ENCODE measurements around the gene MYO1F. TPM values are rescaled to one million over a fixed set of nuclear protein-coding genes. Genes with fewer than 3 reads are reported as not detected.
A peak's percentile ranks its signal among the peaks of the same experiment; 100 is the strongest.

MYO1F gene
- total RNA-seq, 2 experiments from 2014 or later = 13.7 to 18.3 TPM

- intact Hi-C loops (cut with DNase I, micrococcal nuclease) = no loop called here
- H3K36me3 Mint-ChIP-seq (ENCODE audit: low read depth) = peaks cover 8% of the 10 kb centered on the region
These were observed 22.8 kb upstream of the MYO1F start for GRCh38 chr19:8600064-8600463.

DNA sequence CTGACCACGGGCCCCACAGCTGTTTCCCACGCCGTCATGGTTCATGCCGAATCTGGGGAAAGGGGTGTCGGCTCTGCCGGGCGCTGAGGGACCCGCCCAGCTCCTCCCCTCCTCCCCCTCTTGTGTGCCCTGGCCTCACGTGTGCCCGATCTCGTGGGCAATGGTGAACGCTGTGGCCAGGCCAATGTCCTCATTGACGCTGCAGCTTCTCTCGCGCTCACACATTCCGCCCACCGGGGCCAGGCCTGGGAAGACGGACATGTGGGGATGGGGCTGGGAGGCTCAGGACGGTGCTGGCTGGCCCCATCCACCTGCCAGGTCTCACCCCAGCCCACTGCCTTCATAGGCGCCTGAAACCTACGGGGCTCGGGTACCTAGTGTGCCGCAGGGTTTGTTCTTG lies 18.9 kb upstream of the MYO1F start:
- POLR2A ChIA-PET = no interaction called here
- Mint-ChIP-seq H3K27me3 (no peaks in the 10 kb centered on the region), H3K4me3 (no peak overlapping the region), H3K27ac (no peak overlapping the region), H3K9me3 (ENCODE audit: low read depth) (peaks cover 5% of the 10 kb centered on the region), H3K4me1 (peaks cover 15% of the 10 kb centered on the region), H3K36me3 (ENCODE audit: low read depth) (peaks cover 2% of the 10 kb centered on the region)
- CTCF ChIA-PET = interaction anchor here (1.1 kb wide), 1 partner anchor 27 kb away, joined by 4 read pairs; no protein-coding TSS in a partner anchor
- DNase-seq (no peak), ATAC-seq (no peak)
- intact Hi-C loops (cut with DNase I, micrococcal nuclease) = no loop called here

More at GRCh38 chr19:8600064-8600463, 22.8 kb upstream of the MYO1F start:
- POLR2A ChIA-PET = no interaction called here
- ATAC-seq (no peak), DNase-seq (no peak)
- no peak overlapping the region for H3K27ac Mint-ChIP-seq
- CTCF ChIA-PET = interaction anchor here (0.8 to 1.0 kb wide), 2 partner anchors 13 to 19 kb away, joined by 3 to 4 read pairs; no protein-coding TSS in a partner anchor
- H3K27me3 Mint-ChIP-seq = no peaks in the 10 kb centered on the region
- H3K9me3 Mint-ChIP-seq (ENCODE audit: low read depth) = no peaks in the 10 kb centered on the region
- no peaks in the 10 kb centered on the region for H3K4me1 Mint-ChIP-seq
- no peak overlapping the region for H3K4me3 Mint-ChIP-seq

DNA sequence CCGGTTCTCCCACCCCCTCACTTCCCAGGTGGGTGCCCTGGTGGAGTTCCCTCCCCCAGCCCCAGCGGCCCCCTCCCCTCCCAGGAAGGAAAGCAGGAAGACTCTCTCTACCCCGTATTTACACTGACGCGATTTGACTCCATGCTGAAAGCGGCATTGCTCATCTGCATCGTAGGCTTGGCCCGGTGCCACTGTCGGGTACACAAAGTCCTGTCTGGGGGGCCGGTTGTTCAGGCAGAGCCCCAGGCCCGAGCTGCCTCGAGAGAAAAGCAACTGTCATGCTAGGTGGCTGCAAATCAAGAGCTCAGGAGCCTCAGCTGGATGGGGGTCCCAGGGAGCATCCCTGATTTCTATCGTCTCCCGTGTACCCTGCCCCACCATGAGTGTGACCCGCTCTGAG lies 18.4 kb upstream of the MYO1F start:
- no peak overlapping the region for H3K4me3 Mint-ChIP-seq
- peaks cover 5% of the 10 kb centered on the region for H3K9me3 Mint-ChIP-seq (ENCODE audit: low read depth)
- intact Hi-C loops (cut with DNase I, micrococcal nuclease) = no loop called here

GRCh38 chr19:8593931-8594330 lies 16.7 kb upstream of the MYO1F start:
- intact Hi-C loops (cut with DNase I, micrococcal nuclease) = loop anchor here in 1 of 2 experiments (2.0 to 5.0 kb wide), 3 partner anchors 723 to 1191 kb away; no protein-coding TSS in a partner anchor
- ATAC-seq (no peak), DNase-seq (no peak)
- Mint-ChIP-seq H3K4me3 (no peak overlapping the region), H3K4me1 (peaks cover 15% of the 10 kb centered on the region), H3K27ac (no peak overlapping the region), H3K27me3 (no peaks in the 10 kb centered on the region), H3K9me3 (ENCODE audit: low read depth) (peaks cover 5% of the 10 kb centered on the region), H3K36me3 (ENCODE audit: low read depth) (peaks cover 2% of the 10 kb centered on the region)
- POLR2A ChIA-PET = no interaction called here
- CTCF ChIA-PET = interaction anchor here (0.6 to 3.2 kb wide), 9 partner anchors 14 to 145 kb away, joined by 3 to 41 read pairs (median 3); partner anchors contain the start of genes MYO1F and ZNF414

More for the DNA sequence above, 18.4 kb upstream of the MYO1F start:
- Mint-ChIP-seq H3K27ac (no peak overlapping the region), H3K27me3 (no peaks in the 10 kb centered on the region), H3K4me1 (peaks cover 15% of the 10 kb centered on the region), H3K36me3 (ENCODE audit: low read depth) (peaks cover 2% of the 10 kb centered on the region)
- DNase-seq (no peak), ATAC-seq (no peak)
- CTCF ChIA-PET = interaction anchor here (3.2 kb wide), 1 partner anchor 16 kb away, joined by 41 read pairs; the partner anchor contains the start of gene MYO1F
- POLR2A ChIA-PET = no interaction called here

DNA sequence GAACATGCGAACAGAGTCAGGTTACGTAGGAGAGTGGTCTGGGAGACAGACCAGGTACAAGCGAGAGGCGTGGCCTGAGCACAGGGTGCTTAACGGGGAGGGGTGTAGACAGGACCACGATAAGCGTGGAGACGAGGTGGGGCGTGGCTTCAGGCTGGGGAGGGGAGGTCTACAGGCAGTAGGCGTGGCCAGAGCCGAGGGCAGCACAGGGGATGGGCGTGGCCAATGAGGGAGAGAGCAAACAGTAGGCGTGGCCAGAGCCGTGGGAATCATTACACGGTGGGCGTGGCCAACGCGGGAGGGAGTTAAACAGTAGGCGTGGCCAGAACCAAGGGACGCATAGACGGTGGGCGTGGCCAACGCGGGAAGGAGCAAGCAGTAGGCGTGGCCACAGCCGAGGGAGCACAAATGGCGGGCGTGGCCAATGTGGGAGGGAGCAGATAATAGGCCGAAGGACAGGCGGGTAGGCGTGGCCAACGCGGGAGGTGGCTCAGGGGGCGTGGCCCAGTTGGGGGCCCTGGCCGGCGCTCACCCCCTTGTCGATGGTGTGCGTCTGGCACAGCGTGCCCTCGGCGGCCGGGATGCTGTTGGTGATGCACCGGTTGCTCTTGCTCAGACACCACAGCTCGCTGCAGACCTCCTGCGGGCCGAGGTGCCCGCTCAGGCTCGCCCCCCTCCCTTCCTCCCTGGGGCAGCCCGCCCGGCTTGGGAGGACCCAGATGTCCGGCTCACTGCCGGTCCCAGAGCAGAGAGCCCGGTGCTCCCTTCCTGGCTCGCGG lies 15.2 kb upstream of the MYO1F start:
- H3K36me3 Mint-ChIP-seq (ENCODE audit: low read depth) = peaks cover 2% of the 10 kb centered on the region
- ATAC-seq (peak; percentile 94), DNase-seq (peak; percentile 99)
- intact Hi-C loops (cut with DNase I, micrococcal nuclease) = loop anchor here (1.0 to 5.0 kb wide), 10 partner anchors 18 to 1227 kb away; partner anchors contain the start of genes MBD3L1 (in 2 of the 2), RAB11B (in 2 of the 2), ZNF558 (in 2 of the 2) and ADAMTS10 (in 1 of the 2)
- ChIA-PET CTCF (interaction anchor here (0.7 to 3.2 kb wide), 3 partner anchors 13 to 179 kb away, joined by 3 to 41 read pairs (median 3); partner anchors contain the start of genes MARCHF2 and MYO1F), POLR2A (interaction anchor here (1.1 kb wide), 1 partner anchor 79 kb away, joined by 3 read pairs; the partner anchor contains the start of gene ZNF414)
- no peak overlapping the region for H3K27ac Mint-ChIP-seq
- H3K4me3 Mint-ChIP-seq = peak overlapping the region; percentile 70
- H3K9me3 Mint-ChIP-seq (ENCODE audit: low read depth) = peaks cover 5% of the 10 kb centered on the region
- peaks cover 15% of the 10 kb centered on the region for H3K4me1 Mint-ChIP-seq
- H3K27me3 Mint-ChIP-seq = no peaks in the 10 kb centered on the region

DNA sequence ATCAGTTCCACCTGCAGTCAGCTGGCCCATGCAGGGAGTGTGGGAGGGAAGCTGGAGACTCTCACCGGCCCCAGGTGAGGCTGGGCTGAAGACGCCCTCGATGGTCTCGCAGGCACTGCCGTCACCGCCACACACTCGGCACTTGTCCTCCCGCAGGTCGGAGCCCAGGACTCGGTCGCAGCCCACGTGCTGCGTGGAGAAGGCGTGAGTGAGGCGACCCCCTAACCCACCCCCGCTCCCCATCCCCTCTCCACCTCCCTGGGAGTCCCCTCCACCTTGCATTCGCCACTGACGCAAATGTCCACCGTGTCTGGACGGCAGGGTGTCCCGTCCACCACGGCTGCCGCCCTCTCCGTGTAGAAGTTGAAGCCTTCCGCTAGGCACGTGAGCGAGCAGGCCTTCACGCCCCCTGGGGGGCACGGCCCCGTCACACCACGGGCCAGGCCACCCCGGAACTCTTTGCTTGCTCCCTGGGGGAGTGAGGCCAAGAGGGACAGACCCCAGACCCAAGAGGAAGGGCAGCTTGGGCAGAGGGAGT lies 12.0 kb upstream of the MYO1F start:
- CTCF ChIA-PET = interaction anchor here (5.2 kb wide), 1 partner anchor 10 kb away, joined by 43 read pairs; the partner anchor contains the start of gene MYO1F

GRCh38 chr19:8585894-8586750 lies 8.9 kb upstream of the MYO1F start:
- intact Hi-C loops (cut with DNase I, micrococcal nuclease) = no loop called here
- DNase-seq (peak; percentile 78), ATAC-seq (peak; percentile 51)
- Mint-ChIP-seq H3K4me1 (no peaks in the 10 kb centered on the region), H3K9me3 (ENCODE audit: low read depth) (no peaks in the 10 kb centered on the region), H3K36me3 (ENCODE audit: low read depth) (no peaks in the 10 kb centered on the region), H3K27ac (no peak overlapping the region), H3K27me3 (no peaks in the 10 kb centered on the region), H3K4me3 (no peak overlapping the region)
- CTCF ChIA-PET = interaction anchor here (0.9 kb wide), 2 partner anchors 13 to 87 kb away, joined by 3 read pairs; no protein-coding TSS in a partner anchor
- POLR2A ChIA-PET = interaction anchor here (0.5 kb wide), 1 partner anchor 47 kb away, joined by 3 read pairs; no protein-coding TSS in a partner anchor

More for the DNA sequence above, 12.0 kb upstream of the MYO1F start:
- intact Hi-C loops (cut with DNase I, micrococcal nuclease) = no loop called here
- DNase-seq (no peak), ATAC-seq (no peak)
- peaks cover 15% of the 10 kb centered on the region for H3K4me1 Mint-ChIP-seq
- H3K4me3 Mint-ChIP-seq = no peak overlapping the region
- H3K36me3 Mint-ChIP-seq (ENCODE audit: low read depth) = peaks cover 2% of the 10 kb centered on the region
- H3K27ac Mint-ChIP-seq = no peak overlapping the region
- H3K27me3 Mint-ChIP-seq = no peaks in the 10 kb centered on the region
- peaks cover 5% of the 10 kb centered on the region for H3K9me3 Mint-ChIP-seq (ENCODE audit: low read depth)
- POLR2A ChIA-PET = no interaction called here

- ATAC-seq = no peak
- POLR2A ChIA-PET = no interaction called here
These were observed 8.0 kb upstream of the MYO1F start for GRCh38 chr19:8584965-8585893.

GRCh38 chr19:8580710-8581281 lies 3.6 kb upstream of the MYO1F start:
- no peak overlapping the region for H3K27ac Mint-ChIP-seq
- peaks cover 29% of the 10 kb centered on the region for H3K4me1 Mint-ChIP-seq
- POLR2A ChIA-PET = interaction anchor here (0.5 to 0.6 kb wide), 2 partner anchors 86 to 142 kb away, joined by 3 to 4 read pairs; no protein-coding TSS in a partner anchor
- CTCF ChIA-PET = interaction anchor here (0.7 to 6.7 kb wide), 23 partner anchors 9 to 854 kb away, joined by 3 to 49 read pairs (median 7); partner anchors contain the start of gene CERS4
- intact Hi-C loops (cut with DNase I, micrococcal nuclease) = loop anchor here in 1 of 2 experiments (1.0 to 2.0 kb wide), 6 partner anchors 36 to 226 kb away; partner anchors contain the start of genes MARCHF2 and ZNF414
- no peak overlapping the region for H3K4me3 Mint-ChIP-seq
- ATAC-seq (peak; percentile 70), DNase-seq (peak; percentile 92)
- H3K9me3 Mint-ChIP-seq (ENCODE audit: low read depth) = no peaks in the 10 kb centered on the region
- H3K36me3 Mint-ChIP-seq (ENCODE audit: low read depth) = no peaks in the 10 kb centered on the region
- H3K27me3 Mint-ChIP-seq = peaks cover 2% of the 10 kb centered on the region

More at GRCh38 chr19:8584965-8585893, 8.0 kb upstream of the MYO1F start:
- CTCF ChIA-PET = no interaction called here
- H3K4me3 Mint-ChIP-seq = no peak overlapping the region
- H3K27ac Mint-ChIP-seq = no peak overlapping the region
- DNase-seq = no peak
- intact Hi-C loops (cut with DNase I, micrococcal nuclease) = no loop called here
- H3K27me3 Mint-ChIP-seq = no peaks in the 10 kb centered on the region
- no peaks in the 10 kb centered on the region for H3K36me3 Mint-ChIP-seq (ENCODE audit: low read depth)
- no peaks in the 10 kb centered on the region for H3K4me1 Mint-ChIP-seq
- no peaks in the 10 kb centered on the region for H3K9me3 Mint-ChIP-seq (ENCODE audit: low read depth)
